Measurements from ENCODE around the gene DOCK11.
"Not testable (repeated sequence)": the region's sequence is repeated elsewhere in the genome, so short reads cannot be mapped to it uniquely, and the experiment has no call there.

DOCK11 gene

GRCh38 chrX:118577041-118577440 lies 81.4 kb downstream of the DOCK11 start:
- DNase-seq, result no peak

- DNase-seq, result no peak
Measured at GRCh38 chrX:118579417-118579816, 83.8 kb downstream of the DOCK11 start.

GRCh38 chrX:118582926-118583325 lies 87.3 kb downstream of the DOCK11 start:
- DNase-seq, result not testable (repeated sequence)

- DNase-seq, result no peak
Measured at GRCh38 chrX:118583781-118584180, 88.2 kb downstream of the DOCK11 start.

- DNase-seq, result no peak
Measured at GRCh38 chrX:118585296-118585695, 89.7 kb downstream of the DOCK11 start.

- DNase-seq, result not testable (repeated sequence)
Measured at GRCh38 chrX:118586206-118586605, 90.6 kb downstream of the DOCK11 start.

GRCh38 chrX:118588715-118589114 lies 93.1 kb downstream of the DOCK11 start:
- DNase-seq, result no peak

- DNase-seq, result no peak
Measured at GRCh38 chrX:118589227-118589626, 93.6 kb downstream of the DOCK11 start.

GRCh38 chrX:118593407-118593806 lies 97.8 kb downstream of the DOCK11 start:
- DNase-seq, result no peak

GRCh38 chrX:118594697-118595420 lies 99.2 kb downstream of the DOCK11 start:
- DNase-seq, result no peak

- DNase-seq, result no peak
Measured at GRCh38 chrX:118595501-118596042, 100.0 kb downstream of the DOCK11 start.

- DNase-seq, result no peak
Measured at GRCh38 chrX:118596390-118596789, 100.8 kb downstream of the DOCK11 start.

- DNase-seq, result peak; percentile 29
Measured at GRCh38 chrX:118603981-118604380, 108.4 kb downstream of the DOCK11 start.

GRCh38 chrX:118612290-118612689 lies 116.7 kb downstream of the DOCK11 start:
- no peak for DNase-seq

- DNase-seq, result no peak
Measured at GRCh38 chrX:118614150-118614549, 118.5 kb downstream of the DOCK11 start.

- no peak for DNase-seq
Measured at GRCh38 chrX:118615141-118615540, 119.5 kb downstream of the DOCK11 start.

GRCh38 chrX:118621081-118621759 lies 125.6 kb downstream of the DOCK11 start:
- no peak for DNase-seq

GRCh38 chrX:118623062-118623461 lies 127.4 kb downstream of the DOCK11 start:
- no peak for DNase-seq

GRCh38 chrX:118626346-118626745 lies 130.7 kb downstream of the DOCK11 start:
- no peak for DNase-seq

- no peak for DNase-seq
Measured at GRCh38 chrX:118627084-118627758, 131.6 kb downstream of the DOCK11 start.

- DNase-seq, result no peak
Measured at GRCh38 chrX:118630848-118631247, 135.2 kb downstream of the DOCK11 start.

GRCh38 chrX:118631586-118631985 lies 136.0 kb downstream of the DOCK11 start:
- no peak for DNase-seq

GRCh38 chrX:118632862-118633261 lies 137.2 kb downstream of the DOCK11 start:
- DNase-seq, result no peak

- no peak for DNase-seq
Measured at GRCh38 chrX:118633530-118633929, 137.9 kb downstream of the DOCK11 start.
